HepG2 (cell line): Measurements from ENCODE around the gene BMAL1. TPM values are rescaled to one million over a fixed set of nuclear protein-coding genes. Genes with fewer than 3 reads are reported as not detected.

Experiments used
- FOXA1 ChIP-seq, 2 experiments: fragments of 450-650 bp in 1 of 2; sonication (generic) in 1 of 2; formaldehyde crosslinking in 1 of 2; IDR thresholded peaks; 2 replicates each; pipeline versions ENCODE4 v1.4.0 to v1.6.1; 2016 to 2020; ENCODE audit warnings: missing genetic modification reagents in 1 of 2
- GABPB1 ChIP-seq: IDR thresholded peaks from 2 replicates; pipeline ENCODE4 v1.6.1; 2016; ENCODE audit warnings: mild to moderate bottlenecking, missing genetic modification reagents, moderate library complexity, missing compliant biosample characterization
- GLI4 ChIP-seq: sonication (generic); formaldehyde crosslinking; IDR thresholded peaks from 2 replicates; pipeline ENCODE4 v1.5.1; 2020; ENCODE audit warnings: missing genetic modification reagents, mild to moderate bottlenecking, moderate library complexity, borderline replicate concordance
- HNRNPLL ChIP-seq: fragments of 200-400 bp; formaldehyde crosslinking; IDR thresholded peaks from 2 replicates; pipeline ENCODE4 v1.6.1; 2017; ENCODE audit warnings: mild to moderate bottlenecking, low read depth, low read length; ENCODE audit not compliant: poor library complexity, severe bottlenecking
- MTF2 ChIP-seq: sonication (generic); formaldehyde crosslinking; IDR thresholded peaks from 2 replicates; pipeline ENCODE4 v1.5.0; 2020; ENCODE audit warnings: missing genetic modification reagents, borderline replicate concordance
- ZEB1 ChIP-seq: IDR thresholded peaks from 2 replicates; pipeline ENCODE4 v1.6.1; 2012; ENCODE audit warnings: mild to moderate bottlenecking, low read depth, inconsistent platforms; ENCODE audit not compliant: insufficient replicate concordance
- ZNF274 ChIP-seq: sonication (generic); formaldehyde crosslinking; IDR thresholded peaks from 2 replicates; pipeline ENCODE4 v1.5.1; 2020; ENCODE audit warnings: mild to moderate bottlenecking, missing genetic modification reagents
- ZNF616 ChIP-seq: sonication (generic); formaldehyde crosslinking; IDR thresholded peaks from 2 replicates; pipeline ENCODE4 v1.5.0; 2020; ENCODE audit warnings: low read depth, mild to moderate bottlenecking, missing genetic modification reagents
- ZNF776 ChIP-seq: sonication (generic); formaldehyde crosslinking; IDR thresholded peaks from 2 replicates; pipeline ENCODE4 v1.4.0; 2020; ENCODE audit warnings: mild to moderate bottlenecking, missing genetic modification reagents
- ZNF782 ChIP-seq: sonication (generic); formaldehyde crosslinking; IDR thresholded peaks from 2 replicates; pipeline ENCODE4 v1.4.0; 2020; ENCODE audit warnings: missing genetic modification reagents, mild to moderate bottlenecking, borderline replicate concordance
- polyA plus RNA-seq, 8 experiments: library from polyadenylated mRNA; depleted of rRNA in 3 of 8; stranded (reverse) in 7 of 8; unstranded in 1 of 8; fragments of >200 nt; fragmentation: Illumina TruSeq in 4 of 8; extraction: Trizol in 4 of 8; gene quantifications; 2 replicates each; pipeline versions ENCODE4 v1.2.1 to v1.2.3, GENCODE V29; 2011 to 2016; ENCODE audit warnings: low read depth in 4 of 8, missing spikeins in 1 of 8, mixed read lengths in 1 of 8; ENCODE audit not compliant: insufficient read depth in 1 of 8
- total RNA-seq, 5 experiments: library from RNA; depleted of rRNA; stranded (reverse); fragments of >200 nt; fragmentation: Illumina TruSeq; extraction: Trizol; gene quantifications; 2 replicates each; pipeline ENCODE4 v1.2.3, GENCODE V29; 2016; ENCODE audit warnings: low read depth in 1 of 5
- TF ChIP-seq, protein P1 (sequence below): sonication (generic); formaldehyde crosslinking; IDR thresholded peaks from 2 replicates; pipeline ENCODE4 v1.4.0; 2020; ENCODE audit warnings: mild to moderate bottlenecking, missing genetic modification reagents
- TF ChIP-seq, protein P2 (sequence below), 2 experiments: sonication (generic) in 1 of 2; formaldehyde crosslinking in 1 of 2; IDR thresholded peaks; 2 replicates each; pipeline versions ENCODE4 v1.4.0 to v1.6.1; 2018 to 2020; ENCODE audit warnings: missing genetic modification reagents in 2 of 2, borderline replicate concordance in 1 of 2, low read depth in 1 of 2, mild to moderate bottlenecking in 1 of 2, missing biosample characterization in 1 of 2
- TF ChIP-seq, protein P3 (sequence below): sonication (generic); formaldehyde crosslinking; IDR thresholded peaks from 2 replicates; pipeline ENCODE4 v1.4.0; 2020; ENCODE audit warnings: missing genetic modification reagents, borderline replicate concordance
- TF ChIP-seq, protein P4 (sequence below): sonication (generic); formaldehyde crosslinking; IDR thresholded peaks from 2 replicates; pipeline ENCODE4 v1.4.0; 2020; ENCODE audit warnings: missing genetic modification reagents

Gene BMAL1
- total and polyA plus RNA-seq, 2 of the 13 experiments (the other 11 are each of a cell fraction or from before 2014, with no cell fraction given) = 4.5 to 4.8 TPM

DNA sequence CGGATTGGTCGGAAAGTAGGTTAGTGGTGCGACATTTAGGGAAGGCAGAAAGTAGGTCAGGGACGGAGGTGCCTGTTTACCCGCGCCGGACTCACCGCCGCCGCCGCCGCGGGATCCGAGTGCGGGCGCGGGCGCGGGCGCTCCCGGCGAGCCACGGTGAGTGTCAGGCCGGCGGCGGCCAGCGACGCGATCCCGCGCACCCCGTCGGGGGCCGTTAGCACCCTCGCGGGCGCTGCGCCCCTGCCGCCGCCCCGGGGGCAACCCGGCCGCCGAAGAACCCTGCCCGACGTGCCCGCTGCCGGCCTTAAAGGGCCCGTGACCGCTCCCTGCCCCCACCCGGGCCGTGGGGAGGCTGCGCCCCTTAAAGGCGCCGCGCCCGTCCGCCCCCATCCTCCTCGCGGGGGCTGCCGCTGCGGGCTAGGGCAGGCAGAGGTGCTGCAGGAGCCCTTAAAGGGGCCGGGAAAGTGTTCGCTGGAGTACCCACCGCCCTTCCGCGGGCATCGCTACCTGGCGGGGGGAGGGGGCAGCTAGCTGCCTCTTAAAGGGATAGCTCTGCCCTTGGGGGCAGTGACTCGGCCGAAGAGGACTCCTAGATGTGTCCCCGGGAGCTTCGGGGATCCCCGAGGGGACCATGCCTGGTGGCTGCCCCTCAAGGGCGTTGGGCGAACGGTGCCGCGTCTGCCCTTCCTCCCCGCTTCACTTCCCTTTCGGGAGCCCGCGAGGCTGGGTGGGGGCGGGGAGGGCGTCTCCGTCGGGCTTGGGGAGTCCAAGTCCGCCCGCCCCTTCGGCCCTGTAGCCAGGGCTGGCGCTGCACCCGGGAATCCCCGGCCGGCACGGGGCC lies at the start of gene BMAL1 (continued):
- TF ChIP-seq, protein P1, sequence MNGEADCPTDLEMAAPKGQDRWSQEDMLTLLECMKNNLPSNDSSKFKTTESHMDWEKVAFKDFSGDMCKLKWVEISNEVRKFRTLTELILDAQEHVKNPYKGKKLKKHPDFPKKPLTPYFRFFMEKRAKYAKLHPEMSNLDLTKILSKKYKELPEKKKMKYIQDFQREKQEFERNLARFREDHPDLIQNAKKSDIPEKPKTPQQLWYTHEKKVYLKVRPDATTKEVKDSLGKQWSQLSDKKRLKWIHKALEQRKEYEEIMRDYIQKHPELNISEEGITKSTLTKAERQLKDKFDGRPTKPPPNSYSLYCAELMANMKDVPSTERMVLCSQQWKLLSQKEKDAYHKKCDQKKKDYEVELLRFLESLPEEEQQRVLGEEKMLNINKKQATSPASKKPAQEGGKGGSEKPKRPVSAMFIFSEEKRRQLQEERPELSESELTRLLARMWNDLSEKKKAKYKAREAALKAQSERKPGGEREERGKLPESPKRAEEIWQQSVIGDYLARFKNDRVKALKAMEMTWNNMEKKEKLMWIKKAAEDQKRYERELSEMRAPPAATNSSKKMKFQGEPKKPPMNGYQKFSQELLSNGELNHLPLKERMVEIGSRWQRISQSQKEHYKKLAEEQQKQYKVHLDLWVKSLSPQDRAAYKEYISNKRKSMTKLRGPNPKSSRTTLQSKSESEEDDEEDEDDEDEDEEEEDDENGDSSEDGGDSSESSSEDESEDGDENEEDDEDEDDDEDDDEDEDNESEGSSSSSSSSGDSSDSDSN (CRISPR knock-in tag) = peak; percentile 34; the same call in 1 of the 2 replicates
- TF ChIP-seq ZNF776 (CRISPR knock-in tag) = no peak
- peak; percentile 39; the same call in 1 of the 2 replicates for TF ChIP-seq GABPB1 (CRISPR knock-in tag)
- TF ChIP-seq HNRNPLL = peak; percentile 10
- 0 out of 2 replicates have a peak, but pooled peaks have one; percentile 64 for TF ChIP-seq MTF2 (CRISPR knock-in tag)
- no peak for TF ChIP-seq ZNF782
- TF ChIP-seq, protein P2, sequence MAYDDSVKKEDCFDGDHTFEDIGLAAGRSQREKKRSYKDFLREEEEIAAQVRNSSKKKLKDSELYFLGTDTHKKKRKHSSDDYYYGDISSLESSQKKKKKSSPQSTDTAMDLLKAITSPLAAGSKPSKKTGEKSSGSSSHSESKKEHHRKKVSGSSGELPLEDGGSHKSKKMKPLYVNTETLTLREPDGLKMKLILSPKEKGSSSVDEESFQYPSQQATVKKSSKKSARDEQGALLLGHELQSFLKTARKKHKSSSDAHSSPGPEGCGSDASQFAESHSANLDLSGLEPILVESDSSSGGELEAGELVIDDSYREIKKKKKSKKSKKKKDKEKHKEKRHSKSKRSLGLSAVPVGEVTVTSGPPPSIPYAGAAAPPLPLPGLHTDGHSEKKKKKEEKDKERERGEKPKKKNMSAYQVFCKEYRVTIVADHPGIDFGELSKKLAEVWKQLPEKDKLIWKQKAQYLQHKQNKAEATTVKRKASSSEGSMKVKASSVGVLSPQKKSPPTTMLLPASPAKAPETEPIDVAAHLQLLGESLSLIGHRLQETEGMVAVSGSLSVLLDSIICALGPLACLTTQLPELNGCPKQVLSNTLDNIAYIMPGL (CRISPR knock-in tag; IDR thresholded peaks at IDR 0.05; ENCODE audit: borderline replicate concordance in 1 of 2, low read depth in 1 of 2) = no peak
- 0 out of 2 replicates have a peak, but pooled peaks have one; percentile 23 for TF ChIP-seq ZNF274 (CRISPR knock-in tag)
- TF ChIP-seq ZEB1 = no peak
- TF ChIP-seq, protein P3, sequence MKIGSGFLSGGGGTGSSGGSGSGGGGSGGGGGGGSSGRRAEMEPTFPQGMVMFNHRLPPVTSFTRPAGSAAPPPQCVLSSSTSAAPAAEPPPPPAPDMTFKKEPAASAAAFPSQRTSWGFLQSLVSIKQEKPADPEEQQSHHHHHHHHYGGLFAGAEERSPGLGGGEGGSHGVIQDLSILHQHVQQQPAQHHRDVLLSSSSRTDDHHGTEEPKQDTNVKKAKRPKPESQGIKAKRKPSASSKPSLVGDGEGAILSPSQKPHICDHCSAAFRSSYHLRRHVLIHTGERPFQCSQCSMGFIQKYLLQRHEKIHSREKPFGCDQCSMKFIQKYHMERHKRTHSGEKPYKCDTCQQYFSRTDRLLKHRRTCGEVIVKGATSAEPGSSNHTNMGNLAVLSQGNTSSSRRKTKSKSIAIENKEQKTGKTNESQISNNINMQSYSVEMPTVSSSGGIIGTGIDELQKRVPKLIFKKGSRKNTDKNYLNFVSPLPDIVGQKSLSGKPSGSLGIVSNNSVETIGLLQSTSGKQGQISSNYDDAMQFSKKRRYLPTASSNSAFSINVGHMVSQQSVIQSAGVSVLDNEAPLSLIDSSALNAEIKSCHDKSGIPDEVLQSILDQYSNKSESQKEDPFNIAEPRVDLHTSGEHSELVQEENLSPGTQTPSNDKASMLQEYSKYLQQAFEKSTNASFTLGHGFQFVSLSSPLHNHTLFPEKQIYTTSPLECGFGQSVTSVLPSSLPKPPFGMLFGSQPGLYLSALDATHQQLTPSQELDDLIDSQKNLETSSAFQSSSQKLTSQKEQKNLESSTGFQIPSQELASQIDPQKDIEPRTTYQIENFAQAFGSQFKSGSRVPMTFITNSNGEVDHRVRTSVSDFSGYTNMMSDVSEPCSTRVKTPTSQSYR (CRISPR knock-in tag) = peak; percentile 4; the same call in 1 of the 2 replicates
- TF ChIP-seq FOXA1 (IDR thresholded peaks at IDR 0.05) = no peak
- TF ChIP-seq FOXA1 (CRISPR knock-in tag; IDR thresholded peaks at IDR 0.05) = 0 out of 2 replicates have a peak, but pooled peaks have one; percentile 18
- TF ChIP-seq, protein P4, sequence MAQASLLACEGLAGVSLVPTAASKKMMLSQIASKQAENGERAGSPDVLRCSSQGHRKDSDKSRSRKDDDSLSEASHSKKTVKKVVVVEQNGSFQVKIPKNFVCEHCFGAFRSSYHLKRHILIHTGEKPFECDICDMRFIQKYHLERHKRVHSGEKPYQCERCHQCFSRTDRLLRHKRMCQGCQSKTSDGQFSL (CRISPR knock-in tag) = no peak
- TF ChIP-seq ZNF616 (CRISPR knock-in tag) = no peak
- TF ChIP-seq GLI4 = 0 out of 2 replicates have a peak, but pooled peaks have one; percentile 47
